Glomerular visceral epithelial cell (primary cell): ENCODE results near the gene SLC26A11.
"Not testable (repeated sequence)": the region's sequence is repeated elsewhere in the genome, so short reads cannot be mapped to it uniquely, and the experiment has no call there.

ENCODE experiments used
- DNase-seq: peaks from one replicate; pipeline ENCODE4 v3.0.0-alpha.2; 2016; ENCODE audit errors: extremely low spot score

SLC26A11 gene

DNA sequence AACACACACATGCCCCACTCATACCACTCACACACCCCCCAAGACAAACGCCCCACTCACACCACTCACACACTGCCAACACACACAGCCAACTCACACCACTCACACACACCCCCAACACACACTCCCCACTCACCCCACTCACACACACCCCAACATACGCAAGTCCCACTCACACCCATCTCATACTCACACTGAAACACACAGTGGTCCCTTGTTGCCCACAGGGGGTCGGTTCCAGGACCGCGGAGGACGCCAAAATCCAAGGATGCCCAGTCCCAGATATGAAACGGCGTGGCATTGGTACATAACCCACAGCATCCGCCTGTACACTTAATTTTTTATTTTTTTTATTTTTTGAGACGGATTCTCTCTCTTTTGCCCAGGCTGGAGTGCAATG lies 61.3 kb downstream of the SLC26A11 start:
- DNase-seq, result no peak

GRCh38 chr17:80283116-80283852 lies 63.1 kb downstream of the SLC26A11 start:
- DNase-seq, result no peak

- DNase-seq, result no peak
Measured at GRCh38 chr17:80284631-80285030, 64.4 kb downstream of the SLC26A11 start.

DNA sequence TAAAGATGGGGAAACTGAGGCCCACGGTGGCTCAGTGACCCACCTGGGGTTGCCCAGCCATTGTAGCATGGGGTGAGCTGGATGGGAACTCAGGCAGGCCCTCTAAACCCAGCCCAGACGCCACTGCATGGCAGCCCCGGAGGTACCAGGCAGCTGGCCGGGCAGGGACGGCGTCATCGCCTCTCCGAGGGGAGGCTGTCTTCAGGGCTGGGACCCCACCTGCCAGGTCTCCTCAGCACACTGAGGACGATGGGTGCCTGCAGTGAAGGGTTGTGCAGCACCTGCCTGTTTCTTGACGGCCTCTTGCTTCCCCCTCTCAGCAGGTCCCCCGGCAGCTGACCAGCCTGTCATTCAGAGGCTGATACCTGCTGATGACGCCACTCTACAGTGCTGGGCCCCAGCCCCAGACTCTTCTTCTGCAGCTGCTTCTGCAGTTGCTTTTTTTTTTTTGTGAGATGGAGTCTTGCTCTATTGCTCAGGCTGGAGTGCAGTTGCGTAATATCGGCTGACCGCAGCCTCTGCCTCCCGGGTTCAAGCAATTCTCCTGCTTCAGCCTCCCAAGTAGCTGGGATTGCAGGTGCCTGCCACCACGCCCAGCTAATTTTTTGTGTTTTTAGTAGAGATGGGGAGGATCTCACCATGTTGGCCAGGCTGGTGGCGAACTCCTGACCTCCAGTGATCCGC lies 65.2 kb downstream of the SLC26A11 start:
- no peak for DNase-seq

DNA sequence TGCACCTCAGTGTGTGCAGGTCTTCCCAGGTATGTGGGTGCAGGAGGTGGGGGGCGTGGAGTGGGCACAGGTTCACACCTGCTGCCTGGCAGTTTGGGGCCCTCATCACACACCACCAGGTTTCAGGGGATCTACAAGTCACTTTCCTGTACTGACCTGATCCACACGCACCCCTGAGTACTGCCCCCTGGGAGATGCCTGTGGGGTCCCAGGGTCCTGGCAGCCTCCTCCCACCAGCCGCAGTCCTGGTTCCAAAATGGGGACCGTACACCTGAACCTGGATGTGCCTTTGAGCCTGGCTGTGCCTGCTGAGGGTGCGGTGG lies 66.4 kb downstream of the SLC26A11 start:
- DNase-seq, result no peak

DNA sequence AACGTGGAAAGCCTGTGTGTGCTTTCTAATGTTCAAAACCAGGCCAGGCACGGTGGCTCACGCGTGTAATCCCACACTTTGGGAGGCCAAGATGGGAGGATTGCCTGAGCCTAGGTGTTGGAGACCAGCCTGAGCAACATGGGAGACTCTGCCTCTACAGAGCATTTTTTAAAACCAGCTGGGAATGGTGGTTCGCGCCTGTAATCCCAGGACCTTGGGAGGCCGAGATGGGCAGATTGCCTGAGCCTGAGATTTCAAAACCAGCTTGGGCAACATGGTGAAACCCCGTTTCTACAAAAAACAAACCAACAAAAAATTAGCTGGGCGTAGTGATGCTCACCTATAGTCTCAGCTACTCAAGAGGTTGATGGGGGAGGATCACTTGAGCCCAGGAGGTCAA lies 66.8 kb downstream of the SLC26A11 start:
- no peak for DNase-seq

GRCh38 chr17:80287806-80288567 lies 67.8 kb downstream of the SLC26A11 start:
- no peak for DNase-seq

- no peak for DNase-seq
Measured at GRCh38 chr17:80289616-80290015, 69.4 kb downstream of the SLC26A11 start.

DNA sequence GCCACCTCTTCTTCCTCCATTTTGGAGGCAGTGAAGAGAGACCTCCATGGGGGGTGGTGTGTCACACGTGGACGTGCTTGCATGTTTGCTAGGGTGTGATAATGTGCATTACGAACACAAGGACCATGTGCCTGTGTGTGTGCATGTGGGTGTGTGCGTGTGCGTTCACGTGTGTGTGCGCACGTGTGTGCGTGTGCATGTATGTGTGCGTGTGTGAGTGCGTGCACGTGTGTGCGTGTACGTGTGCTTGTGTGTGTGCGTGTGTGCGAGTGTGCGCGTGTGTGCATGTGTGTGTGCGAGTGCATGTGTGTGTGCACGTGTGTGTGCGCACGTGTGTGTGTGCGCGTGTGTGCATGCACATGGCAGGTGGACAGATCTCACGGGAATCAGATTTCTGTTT lies 69.9 kb downstream of the SLC26A11 start:
- no peak for DNase-seq

DNA sequence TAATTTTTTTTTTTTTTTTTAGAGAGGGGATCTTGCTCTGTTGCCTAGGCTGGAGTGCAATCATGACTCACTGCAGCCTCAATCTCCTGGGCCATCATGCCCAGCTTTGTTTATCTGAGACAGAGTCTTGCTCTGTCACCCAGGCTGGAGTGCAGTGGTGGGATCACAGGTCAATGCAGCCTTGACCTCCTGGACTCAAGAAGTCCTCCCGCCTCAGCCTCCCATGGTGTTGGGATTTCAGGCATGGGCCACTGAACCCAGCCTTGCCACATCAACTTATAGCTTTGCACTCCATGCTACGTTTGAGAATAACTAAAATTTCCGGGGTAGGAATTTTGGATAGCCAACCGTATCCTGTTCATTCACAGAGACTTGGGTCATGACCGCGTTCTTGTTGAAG lies 71.0 kb downstream of the SLC26A11 start:
- no peak for DNase-seq

DNA sequence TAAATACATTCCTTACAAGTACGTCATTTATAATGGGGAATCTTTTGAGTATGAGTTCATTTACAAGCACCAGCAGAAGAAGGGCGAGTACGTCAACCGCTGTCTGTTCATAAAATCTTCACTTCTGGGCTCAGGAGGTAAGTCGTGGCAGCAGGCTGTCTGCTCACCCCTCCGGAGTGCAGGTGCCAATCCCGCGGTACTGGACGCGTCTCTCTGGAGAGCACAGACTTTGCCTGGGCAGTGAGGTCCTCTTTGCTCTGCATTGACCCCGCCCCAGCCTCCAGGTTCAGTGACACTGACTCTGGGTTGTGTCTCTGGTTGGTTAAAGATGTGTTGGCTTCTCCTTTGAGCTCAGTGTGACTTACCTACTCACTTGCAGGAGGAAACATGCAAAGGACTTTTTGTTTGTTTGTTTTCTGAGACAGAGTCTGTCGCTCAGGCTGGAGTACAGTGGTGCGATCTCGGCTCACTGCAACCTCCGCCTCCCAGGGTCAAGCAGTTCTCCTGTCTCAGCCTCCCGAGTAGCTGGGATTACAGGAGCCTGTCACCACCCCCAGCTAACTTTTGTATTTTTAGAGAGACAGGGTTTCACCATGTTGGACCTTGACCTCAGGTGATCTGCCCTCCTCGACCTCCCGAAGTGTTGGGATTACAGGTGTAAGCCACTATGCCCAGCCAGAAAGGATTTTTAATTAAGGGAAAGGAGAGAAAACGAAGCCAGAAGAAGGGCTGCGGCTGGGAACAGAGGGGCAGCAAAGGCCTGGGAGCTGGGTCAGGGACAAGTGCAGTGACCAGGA lies 71.7 kb downstream of the SLC26A11 start:
- no peak for DNase-seq

DNA sequence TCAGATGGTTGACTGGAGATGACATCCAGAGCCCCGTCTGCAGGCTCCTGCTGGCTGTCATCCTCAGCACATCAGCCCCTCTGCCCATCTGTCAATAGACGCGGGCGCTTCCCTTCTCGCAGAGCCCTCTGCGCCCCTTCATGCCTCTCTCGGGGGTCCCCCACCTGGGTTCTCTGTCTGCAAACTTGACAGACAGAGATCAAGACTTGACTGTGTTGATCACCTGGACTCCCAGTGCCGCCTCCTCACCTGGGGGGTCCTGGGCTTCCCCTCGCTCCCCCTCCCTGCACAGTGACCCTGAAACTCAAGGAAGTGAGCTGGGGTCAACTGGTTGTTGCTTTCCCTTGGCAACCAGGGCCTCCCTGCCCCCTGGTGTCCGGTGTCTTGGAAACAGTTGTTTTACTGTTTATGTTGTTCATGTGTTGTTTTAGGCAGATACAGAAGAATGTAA lies 72.3 kb downstream of the SLC26A11 start:
- no peak for DNase-seq

DNA sequence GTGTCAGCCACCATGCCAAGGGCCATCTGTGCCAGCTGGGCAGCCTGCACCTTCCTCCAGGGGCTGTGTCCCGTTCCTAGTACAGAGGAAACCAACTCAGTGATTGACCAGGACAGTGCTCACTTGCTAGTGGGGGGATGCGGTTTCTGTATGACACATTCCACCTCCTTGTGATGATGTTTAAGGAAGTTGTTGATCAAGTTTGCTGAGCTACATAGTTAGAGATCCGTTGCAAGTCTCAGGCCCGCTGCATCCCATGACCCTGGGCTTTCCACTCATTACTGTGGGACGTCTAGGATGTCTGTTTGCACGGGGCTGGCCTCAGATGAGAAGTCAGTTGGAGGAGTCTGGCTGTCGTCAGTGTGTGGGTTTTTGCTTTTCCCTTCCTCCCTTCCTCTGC lies 74.0 kb downstream of the SLC26A11 start:
- no peak for DNase-seq

DNA sequence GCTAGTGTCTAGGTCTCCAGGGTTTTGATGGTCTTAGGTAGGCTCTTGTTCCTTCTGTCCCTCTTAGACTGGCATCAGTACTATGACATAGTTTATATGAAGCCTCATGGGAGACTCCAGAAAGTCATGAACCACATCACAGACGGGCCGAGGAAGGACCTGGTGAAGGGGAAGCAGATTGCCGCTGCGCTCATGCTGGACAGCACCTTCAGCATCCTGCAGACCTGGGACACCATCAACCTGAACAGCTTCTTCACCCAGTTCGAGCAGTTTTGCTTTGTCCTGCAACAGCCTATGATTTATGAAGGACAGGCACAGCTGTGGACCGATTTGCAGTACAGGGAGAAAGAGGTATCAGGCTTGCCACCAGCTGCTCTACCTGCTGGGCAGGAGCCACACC lies 74.4 kb downstream of the SLC26A11 start:
- no peak for DNase-seq

DNA sequence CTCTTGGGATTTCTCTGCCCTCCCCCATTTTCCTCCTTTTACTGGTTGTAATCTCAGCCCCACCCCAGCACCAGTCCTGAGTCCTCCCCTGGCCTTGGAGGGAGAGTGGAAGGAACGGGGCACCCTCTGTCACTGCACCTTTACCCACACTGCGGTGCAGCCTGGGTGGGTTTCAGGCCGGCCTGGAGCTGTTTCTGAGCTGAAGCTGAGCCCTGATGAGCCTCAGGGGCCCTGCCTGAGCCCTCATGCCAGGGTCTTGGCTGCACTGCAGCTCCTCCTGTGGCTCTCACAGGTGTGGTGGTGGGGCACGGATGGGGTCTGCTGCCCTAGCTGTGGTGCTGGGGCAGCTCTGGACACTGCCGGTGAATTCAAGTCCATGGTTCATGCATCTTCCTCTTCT lies 74.9 kb downstream of the SLC26A11 start:
- no peak for DNase-seq

DNA sequence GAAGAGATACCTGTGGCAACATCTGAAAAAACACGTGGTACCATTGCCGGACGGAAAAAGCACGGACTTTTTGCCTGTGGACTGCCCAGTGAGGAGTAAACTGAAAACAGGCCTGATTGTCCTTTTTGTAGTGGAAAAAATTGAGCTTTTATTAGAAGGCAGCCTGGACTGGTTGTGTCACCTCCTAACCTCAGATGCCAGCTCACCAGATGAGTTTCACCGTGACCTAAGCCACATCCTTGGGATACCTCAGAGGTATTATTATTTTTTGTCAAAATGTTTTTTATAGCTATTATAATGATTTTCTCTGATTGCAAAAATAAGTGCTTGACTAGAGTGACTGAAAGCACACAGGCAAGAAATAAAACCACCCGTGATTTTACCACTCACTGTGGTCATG lies 75.3 kb downstream of the SLC26A11 start:
- no peak for DNase-seq

DNA sequence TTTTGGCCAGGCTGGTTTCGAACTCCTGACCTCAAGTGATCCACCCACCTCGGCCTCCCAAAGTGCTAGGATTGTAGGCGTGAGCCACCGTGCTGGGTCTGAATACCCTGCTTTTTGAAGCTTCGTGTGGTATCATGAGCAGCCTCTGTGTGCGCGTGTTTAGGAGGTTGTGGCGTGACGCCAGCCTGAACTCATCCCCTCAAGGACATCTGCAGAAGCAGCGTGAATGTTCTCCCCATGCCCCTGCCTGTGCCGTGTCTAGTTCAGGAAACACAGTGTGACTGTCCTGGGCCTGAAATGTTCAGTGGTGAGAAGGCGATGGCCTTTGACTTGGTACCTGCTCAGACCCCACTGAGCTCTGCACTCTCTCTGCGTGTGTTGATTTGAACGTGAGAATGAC lies 76.0 kb downstream of the SLC26A11 start:
- DNase-seq, result no peak

DNA sequence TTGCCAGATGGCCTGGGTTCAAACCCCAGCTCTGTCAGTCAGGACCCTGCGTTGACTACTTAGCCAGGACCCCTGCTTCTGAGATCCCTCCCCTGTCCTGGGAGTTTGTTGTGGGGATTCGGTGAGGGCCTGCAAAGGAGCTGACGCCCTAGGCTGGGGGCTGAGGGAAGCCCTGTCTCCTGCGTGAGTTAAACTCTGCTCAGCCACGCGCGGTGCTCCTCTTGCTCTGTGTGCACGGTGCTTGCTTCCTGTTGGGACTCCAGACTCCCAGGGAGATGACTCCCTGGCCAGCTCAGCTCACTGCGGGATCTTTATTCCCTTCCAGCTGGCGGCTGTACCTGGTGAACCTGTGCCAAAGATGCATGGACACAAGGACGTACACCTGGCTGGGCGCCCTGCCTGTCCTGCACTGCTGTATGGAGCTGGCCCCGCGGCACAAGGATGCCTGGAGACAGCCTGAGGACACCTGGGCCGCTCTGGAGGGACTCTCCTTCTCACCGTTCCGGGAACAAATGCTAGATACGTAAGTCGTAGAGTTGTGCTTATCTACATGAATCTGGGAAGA lies 77.9 kb downstream of the SLC26A11 start:
- DNase-seq, result no peak

GRCh38 chr17:80299350-80300100 lies 79.3 kb downstream of the SLC26A11 start:
- DNase-seq, result not testable (repeated sequence)

GRCh38 chr17:80300756-80301155 lies 80.5 kb downstream of the SLC26A11 start:
- DNase-seq, result not testable (repeated sequence)
